COR-L47 (cell line): Measurements from ENCODE around the gene WHRN.

Source experiments
- DNase-seq: peaks from one replicate; lab custom pipeline; 2025; lab: John Stamatoyannopoulos, UW

Gene WHRN

DNA sequence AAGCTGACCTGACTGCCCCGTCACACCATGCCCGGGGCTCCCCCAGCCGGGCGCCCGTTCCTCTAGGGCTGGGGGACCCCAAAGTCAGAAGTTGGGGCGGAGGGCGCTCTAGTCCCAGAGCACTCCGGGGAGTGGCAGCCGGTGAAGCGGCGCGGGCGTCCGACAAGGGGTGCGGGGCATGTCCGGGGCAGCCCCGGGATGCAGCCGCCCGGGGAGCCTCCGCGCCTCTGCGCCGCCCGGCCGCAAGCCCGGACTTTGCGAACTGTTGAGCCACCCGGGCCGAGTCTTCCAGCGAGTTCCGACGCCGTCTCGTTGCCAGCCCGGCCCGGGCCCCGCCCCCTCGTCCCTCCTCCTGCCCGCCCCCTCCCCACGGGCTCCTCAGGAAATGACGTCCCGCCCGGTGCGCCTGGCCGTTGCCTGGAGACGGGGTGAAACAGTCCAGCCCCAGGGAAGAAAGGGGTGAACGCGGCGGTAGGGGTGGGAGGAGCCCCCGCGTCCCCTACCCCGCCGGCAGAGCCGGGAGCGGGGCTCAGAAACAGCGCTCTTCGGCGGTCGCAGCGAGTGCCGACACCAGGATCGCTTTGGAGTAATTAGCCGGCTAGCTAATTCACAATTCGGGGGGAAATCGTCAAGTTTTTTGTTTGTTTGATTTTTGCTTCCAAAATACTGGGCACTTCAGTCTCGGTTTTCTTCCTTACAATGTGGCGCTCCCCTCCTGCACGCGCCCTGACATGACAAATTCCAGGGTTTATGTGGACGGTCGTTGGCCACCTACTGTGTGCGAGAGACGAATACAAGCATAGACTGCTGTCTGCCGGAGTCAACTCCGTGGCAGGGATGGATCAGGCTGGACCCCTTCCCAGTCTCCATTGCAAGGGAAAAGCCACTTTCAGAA, at the start of gene WHRN:
Gene WHRN (minus strand): TSS at position 287 of the 895 bp plus-strand sequence. CDS start 672 bp downstream, outside the sequence.
- peak; percentile 92 for DNase-seq

DNA sequence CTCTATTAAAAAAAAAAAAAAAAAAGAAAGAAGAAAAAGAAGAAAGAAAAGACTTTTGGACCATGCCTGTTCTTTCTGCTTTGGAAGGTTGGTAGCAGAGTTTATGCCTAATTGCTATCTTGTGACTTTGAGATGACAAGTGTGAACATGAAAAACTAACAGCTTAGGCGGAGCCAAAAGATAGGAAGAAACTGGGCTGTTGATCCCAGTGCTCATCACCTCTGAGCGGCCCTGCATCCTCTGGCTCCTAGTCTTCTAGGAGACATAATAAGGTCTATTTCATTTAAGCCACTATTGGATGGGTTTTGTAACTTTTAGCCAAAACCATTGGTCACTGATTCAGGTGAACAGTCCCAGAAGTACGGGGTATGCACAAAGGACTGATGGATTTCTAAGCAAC, 47.9 kb upstream of the WHRN start:
- no peak for DNase-seq

DNA sequence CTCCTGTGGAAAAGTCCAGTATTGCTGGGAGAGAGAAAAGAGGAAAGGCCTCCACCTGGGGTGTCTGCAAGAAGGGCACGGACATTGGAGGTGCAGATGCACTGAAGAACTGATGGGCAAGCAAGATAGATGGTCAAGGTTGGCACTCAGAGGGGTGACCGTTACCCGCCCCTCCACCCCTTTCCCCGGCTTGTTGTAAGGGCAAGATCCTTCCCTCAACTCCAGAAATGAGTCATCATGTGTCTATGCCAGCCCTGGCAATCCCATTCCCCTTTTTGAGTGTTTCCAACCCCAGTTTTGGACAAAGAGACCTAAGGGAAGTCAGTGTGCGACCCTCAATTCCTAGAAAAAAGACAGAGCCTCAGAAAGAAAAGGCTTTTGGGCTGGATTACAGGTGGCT, 47.4 kb upstream of the WHRN start:
- DNase-seq = no peak

DNA sequence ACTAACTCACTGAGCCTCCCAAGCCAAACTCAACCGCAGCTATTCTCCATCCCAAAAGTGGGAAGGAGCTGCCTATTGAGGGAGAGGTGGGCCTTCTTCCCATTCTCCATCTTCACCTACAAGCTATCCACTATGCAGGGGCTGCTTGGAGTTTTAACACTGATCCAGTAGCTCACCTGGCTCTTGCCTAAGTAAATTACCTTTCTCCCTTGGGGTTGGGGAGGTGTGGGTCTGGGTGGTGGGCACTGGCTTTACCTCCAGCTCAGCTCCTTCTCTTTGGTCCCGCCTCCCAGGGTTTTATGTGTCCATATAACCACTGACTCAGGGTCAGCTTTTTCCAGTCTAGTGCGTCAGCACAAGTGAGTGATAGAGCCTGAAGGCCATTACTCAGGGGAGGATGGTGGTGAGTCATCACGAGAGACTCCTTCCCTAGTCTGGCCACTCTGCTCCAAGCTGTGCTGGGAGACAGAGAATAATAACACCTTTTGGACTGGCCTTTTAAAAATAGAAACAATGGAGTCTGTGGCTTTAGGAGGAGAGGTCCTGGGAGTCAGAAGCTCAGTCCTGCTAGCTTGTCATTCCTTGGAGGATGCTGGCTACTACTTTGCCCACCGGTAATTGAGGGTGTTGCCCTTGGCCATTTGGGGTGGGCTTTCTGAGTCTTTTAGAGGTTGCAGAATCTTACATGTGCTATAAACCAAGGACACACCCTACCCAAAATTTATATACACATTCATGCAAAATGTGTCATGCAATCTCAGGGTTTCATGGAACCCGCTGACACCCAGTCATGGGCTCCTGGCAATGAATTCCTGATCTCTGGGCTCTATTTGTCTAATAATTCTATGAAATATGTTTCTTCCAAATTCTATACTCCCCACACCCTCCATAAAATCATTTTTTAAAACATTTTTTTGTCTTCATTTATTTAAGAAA, 46.7 kb upstream of the WHRN start:
- DNase-seq = no peak

DNA sequence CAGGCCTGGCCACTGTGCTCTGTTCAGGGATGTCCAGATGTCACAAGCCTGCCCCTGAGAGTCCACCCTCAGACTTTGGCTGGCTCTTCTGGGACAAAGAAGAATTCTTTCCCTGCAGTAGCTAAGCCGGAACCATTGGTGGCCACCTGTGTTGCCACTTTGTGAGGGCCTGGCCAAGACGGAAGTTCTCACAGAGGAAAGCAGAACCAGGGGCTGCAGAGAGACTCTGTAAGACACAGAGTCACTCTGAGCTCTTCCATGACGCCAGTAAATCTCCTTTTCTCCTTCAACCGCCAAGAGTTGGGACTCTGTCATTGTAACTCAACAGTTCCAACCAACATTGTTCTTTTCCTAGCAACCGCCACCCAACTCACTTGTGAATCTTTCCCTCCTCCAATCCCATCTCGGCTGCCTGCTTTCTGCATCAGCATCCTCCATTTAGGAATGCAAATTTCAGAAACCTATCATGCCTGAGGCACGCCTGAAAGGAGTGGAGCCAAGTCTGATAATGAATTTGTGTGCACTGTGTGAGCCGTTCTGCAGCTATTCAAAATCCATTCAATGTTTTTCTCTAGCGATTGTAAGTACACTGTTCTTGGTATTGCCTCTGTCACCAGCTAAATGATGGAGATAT, 44.5 kb upstream of the WHRN start:
- no peak for DNase-seq

DNA sequence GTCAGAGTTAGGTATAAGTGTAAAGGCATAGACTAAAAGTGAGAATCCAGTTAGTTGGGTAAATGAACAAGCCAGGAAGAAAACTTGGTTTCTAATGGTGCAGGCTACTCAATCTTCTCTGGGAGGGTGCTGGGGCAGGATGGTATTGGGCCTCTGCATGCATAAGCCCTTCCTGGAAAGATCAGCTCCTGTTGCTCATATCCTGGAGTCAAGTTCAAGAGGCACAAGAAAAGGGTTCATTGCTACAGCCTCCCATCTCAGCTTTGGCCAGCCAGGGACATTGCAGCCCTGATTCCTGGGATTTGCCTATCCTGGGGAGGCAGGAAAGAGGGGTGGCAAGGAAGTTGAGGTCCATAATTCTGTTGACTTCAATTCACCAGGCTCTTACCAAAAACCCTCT, 41.6 kb upstream of the WHRN start:
- DNase-seq = no peak

DNA sequence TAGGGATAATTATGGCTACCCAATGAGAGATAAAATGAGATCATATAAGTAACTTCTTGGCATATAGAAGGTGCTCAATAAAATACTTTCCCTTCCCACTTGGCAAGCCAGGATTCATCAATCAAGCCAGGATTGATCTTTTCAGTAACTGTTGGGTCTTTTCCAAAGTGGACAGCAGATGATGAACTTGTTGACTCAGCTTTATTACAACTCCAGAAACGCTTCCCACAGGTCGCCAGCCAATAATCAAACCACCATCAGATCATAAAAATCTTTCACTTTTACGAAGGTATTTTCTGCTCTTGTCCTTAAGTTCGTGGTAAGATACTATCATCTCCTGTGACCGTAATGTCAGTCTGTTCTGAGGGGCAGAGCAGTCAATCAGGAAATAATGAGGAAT, 39.8 kb upstream of the WHRN start:
- DNase-seq = no peak

DNA sequence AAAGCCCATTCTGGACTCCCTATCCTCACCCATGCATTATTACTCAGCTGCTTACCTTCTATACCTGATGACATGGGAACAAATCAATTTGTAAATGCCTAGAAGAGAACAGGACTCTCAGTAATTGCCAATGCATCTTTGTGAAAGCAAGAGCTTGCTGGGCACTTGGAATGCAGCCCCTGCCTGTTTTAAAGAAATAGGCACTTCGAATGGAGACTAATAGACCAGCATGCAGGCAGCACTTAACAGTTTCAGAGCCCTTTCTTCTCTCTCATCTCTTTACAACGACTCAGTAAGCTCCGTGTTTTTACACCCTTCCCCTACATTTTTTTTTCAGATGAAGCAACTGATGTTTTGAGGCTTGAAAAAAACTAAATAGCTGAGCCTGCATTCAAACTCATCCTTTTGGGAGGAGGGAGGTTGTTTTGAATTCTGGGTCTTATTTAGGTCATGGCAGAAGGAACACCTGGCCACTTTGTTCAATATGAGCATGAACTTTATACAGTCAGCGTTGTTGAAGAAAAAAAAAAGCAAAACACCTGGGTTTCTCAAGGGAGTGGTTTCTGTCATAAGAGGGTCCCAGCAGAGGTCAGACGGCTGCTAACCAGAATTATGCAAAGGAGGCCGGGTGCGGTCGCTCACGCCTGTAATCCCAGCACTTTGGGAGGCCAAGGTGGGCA, 34.6 kb upstream of the WHRN start:
- no peak for DNase-seq

DNA sequence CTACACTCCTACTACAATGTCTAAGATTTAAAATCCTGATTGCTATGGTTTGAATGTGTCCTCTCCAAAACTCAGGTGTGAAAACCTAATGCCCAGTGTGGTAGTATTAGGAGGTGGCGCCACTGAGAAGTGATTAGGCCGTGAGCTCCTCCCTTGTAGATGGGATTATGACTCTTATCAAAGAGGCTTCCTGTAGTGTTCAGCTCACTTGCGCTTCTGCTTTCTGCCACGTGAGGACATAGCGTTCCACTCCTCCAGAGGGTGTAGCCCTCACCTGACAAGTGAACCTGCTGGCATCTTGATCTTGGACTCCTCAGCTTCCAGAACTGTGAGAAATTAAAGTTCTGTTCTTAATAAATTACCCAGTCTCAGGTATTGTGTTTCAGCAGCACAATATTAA, 33.0 kb upstream of the WHRN start:
- peak; percentile 8 for DNase-seq

DNA sequence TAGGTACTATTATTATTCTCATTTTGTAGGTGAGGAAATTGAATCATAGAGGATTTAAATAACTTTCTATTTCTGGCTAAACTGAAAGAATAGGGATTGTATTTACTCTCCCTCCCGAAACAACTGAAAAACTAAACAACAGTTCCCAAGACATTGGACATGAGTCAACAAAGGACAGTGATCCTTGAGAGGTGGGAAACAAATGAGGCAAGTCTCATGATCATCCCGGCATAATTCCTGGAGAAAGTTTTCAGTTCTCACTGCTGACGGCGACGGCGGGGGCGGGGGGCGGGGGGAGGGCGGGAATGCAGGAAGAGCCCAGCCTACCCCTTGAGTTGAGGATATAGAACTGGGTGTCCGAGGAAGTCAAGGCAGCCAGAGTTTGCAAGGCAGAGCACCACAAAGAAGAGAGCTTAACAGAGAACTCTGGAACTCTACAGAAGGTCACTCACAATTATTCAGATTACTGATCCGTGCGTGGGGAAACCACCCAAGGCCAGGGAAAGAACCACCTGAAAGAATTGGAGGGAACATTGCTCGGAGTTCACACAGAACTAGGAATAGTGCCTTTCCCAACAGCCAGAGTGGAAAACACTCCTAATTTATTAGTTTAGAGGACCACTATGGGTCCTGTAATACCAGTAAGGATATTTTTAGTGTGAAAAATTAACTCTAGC, 27.4 kb upstream of the WHRN start:
- DNase-seq = no peak

DNA sequence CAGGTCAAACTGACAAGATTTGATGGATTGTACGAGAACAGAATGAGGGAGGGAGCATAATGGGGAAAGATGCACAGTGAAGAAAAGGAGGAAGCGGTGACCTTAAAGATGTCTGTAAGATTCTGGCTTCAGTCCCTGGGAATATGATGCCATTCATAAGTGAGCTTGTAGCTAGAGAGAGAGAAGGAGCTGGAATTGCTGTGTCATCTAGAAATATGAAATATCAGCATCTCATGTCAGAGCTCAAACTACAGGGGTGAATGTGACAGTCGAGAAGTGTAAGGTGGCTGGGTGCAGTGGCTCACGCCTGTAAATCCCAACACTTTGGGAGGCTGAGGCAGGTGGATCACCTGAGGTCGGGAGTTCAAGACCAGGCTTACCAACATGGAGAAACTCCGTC, 24.0 kb upstream of the WHRN start:
- DNase-seq = no peak

DNA sequence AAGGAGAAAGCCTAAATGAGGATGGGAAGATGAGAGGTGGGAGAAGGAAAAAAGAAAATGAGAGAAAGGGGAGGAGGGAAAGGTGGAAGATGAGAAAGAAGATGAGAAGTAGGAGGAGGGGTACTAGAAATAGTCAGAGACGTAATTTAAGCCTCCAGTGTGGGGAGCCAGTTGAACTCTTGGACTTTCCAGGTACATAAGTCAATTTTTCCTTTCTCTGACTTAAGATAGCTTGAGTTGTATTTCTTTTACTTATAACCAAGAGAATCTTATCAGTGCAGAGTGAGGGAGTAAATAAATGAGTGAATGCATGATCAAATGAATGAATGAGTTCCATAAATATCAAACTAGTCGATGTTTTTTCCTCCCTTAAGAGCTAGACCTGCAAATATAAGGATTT, 21.5 kb upstream of the WHRN start:
- no peak for DNase-seq

DNA sequence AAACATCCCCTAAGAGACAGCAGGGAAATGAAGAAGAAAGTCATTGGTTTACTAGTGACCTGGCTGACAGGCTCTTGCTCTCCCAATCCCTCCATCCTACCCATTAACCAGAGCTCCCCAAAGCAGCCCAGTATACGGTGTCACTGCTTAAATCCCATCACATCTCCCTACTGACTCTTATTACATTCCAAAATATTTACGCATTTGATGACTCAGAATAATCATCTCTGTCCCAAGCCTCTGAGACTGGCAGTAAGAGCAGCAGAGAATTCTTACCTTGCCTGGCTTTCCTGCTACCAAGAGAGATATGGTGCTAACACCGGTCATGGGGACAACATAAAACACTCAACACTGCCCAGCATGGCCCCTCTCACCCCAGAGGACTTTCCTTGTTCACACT, 20.2 kb upstream of the WHRN start:
- DNase-seq = no peak

DNA sequence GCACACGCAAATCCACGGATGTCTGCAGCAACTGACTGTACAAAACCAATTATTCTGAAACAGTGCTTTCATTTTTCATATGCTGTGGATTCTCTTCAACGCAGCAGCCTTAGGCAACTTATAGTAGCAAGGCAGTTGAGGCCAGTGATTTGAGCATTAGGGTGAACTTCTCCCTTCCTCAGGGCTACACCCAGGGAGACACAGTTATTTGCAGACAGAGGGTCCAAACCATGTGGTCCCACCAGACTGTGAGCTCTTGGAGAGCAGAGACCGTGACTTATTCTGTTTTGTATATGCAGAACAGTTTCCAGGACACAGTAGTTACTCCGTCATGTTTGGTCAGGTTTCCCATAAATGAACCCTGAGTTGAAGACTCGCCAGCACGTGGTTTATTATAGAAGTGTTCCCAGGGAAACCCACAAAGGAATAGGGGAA, 19.0 kb upstream of the WHRN start:
- no peak for DNase-seq

DNA sequence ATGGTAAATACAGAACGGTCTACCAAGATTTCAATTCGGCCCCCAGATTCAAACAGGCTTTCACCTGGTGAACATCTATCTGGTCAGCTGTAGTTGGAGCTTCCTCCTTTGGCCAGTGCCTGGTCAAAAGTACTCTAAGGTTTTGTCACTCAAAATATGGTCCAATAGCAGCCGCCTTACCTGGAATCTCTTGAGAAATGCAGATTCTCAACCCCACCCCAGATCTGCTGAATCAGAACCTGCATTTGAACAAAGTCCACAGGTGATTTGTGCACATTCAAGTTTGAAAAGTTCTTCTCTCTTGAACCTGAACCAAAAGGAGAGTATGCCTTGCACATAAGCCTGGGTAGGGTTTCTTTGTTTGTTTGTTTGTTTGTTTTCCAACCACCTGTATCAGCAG, 17.6 kb upstream of the WHRN start:
- DNase-seq = no peak

DNA sequence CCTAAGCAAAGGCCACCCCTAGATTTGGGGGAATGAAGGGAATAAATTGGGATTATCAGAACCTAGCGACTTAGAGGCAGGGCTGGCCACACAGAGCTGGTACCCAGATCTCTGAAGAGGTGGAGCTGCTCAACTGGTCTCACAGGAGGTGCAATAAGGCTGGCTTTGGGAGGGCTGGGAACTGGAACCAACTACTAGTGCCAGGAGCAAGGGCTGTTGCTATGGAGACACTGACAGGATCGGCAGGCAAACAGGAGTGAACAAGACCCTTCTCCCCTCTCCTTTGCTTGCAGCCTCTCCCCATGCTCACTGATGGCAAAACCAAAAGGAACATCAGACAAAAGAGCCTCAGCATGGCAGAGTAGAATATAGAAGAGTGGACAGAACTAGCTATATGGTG, 17.0 kb upstream of the WHRN start:
- DNase-seq = no peak

DNA sequence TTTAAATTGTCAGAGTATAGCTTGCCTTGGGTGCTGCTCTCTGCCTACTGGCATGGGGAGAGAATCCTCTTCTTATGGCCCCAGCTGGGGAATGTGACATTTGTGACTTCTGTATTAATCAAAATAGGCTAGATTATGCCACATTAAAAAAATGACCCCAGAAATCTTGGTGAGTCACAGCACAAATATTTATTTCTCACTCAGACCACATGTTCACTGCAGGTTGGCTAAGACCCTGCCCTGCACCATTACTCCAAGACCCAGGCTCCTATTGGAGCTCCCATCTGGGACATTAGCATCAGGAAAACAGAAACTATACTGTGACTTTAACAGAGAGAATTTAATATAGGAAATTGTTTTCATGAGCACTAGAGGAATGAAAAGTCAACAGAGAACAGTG, 16.6 kb upstream of the WHRN start:
- DNase-seq = no peak

DNA sequence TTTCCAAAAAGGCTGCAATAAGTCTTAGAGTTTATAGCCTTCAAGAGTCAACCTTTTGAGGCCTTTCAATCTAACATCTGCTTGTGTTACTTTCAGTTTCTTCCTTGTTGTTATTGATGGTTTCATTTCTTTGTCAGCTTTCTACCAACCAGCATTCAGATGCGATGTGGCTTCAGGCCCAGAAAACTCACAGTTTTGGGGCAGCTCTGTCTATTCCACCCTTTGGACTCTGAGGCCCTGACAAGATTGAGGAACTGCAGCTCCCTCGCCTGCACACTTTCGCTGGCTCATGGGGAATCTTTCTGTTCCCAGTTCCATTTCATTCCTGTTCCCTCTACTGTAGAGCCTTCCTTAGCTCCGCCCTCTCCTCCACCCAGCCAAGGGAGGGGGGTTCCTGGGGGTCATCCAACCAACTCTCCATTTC, 13.3 kb upstream of the WHRN start:
- no peak for DNase-seq

DNA sequence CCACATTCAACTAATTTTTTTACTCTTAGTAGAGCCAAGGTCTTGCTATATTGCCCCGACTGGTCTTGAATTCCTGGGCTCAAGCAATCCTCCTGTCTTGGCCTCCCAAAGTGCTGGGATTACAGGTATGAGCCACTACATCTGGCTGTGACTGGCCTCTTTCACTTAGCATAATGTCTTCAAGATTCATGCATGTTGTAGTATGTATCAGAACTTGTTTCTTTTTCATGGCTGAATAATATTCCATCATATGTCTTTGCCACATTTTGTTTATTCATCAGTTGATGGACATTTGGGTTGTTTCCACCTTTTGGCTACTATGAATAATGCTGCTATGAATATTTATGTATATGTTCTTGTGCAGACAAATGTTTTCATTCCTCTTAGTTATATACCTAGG, 12.8 kb upstream of the WHRN start:
- DNase-seq = no peak

DNA sequence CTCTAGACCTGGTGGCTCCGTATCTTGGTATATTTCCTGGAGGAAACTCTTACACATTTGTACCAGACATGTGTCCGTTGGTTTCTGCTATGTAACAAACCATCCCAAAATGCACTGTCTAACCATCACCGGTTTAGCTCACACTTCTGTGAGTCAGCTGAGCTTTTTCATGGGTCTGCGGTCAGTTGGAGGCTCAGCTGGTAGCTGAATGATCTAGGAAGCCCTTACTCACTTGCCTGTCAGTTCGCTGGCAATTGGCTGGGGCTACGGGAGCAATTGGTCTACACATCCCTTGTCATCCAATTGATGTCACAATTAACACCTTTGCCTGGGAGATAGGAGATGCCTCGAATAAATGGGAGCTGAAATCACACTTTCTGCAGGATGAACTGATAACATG, 11.6 kb upstream of the WHRN start:
- DNase-seq = no peak

DNA sequence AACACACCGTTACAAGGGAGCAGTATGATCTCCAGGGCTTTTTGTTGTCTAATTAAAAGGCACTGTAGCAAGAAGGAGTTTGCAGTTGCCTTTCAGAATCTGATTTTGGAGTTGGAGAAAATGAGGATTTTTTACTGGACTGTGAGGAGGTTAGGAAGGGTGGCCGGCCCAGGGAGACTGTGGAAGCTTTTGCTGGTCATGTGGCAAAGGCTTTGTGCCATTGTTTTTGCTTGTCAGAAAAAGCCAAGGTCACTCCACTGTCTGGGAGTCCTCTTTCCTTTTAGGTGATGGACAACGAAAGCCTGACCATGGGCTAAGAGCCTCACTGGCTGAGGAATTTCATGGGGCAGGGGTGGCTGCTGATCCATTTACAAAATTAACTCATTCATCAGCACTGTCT, 10.3 kb upstream of the WHRN start:
- no peak for DNase-seq

DNA sequence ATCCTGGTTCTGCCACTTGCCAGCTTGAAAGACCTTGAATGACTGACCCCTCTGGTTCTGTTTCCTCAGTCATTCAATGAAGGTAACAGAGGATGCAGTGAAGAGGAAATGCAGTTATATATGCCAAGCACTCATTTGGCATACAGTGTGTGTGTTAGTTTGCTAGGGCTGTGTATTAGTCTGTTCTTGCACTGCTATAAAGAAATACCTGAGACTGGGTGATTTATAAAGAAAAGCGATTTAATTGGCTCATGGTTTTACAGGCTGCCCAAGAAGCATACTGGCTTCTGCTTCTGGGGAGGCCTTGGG, 8.6 kb upstream of the WHRN start:
- DNase-seq = no peak
